Measurements from ENCODE around the gene IRAK3. TPM values are rescaled to one million over a fixed set of nuclear protein-coding genes. Genes with fewer than 3 reads are reported as not detected.

The IRAK3 gene
- total RNA-seq, 1 experiment from 2014 or later = 0.44 TPM

- no peak overlapping the region for H4K91ac ChIP-seq (ENCODE audit: insufficient read length, low read depth, low read length)
- H3K79me1 ChIP-seq (ENCODE audit: insufficient read depth, low read depth, low read length, poor library complexity, severe bottlenecking) = no peaks in the 10 kb centered on the region
- no peak overlapping the region for H2BK20ac ChIP-seq (ENCODE audit: low read depth, low read length, poor library complexity, severe bottlenecking)
- Mint-ChIP-seq H3K4me1 (peaks cover 11 to 13% of the 10 kb centered on the region in 2 experiments), H3K27ac (no peak overlapping the region), H3K4me3 (no peak overlapping the region), H3K9me3 (peaks cover 5 to 6% of the 10 kb centered on the region in 2 experiments), H3K27me3 (ENCODE audit: low read depth) (no peaks in the 10 kb centered on the region; the same call in none of the 2 replicates), H3K36me3 (ENCODE audit: insufficient read depth in 1 of 3, low read depth in 3 of 3) (peaks cover 0 to 7% (median 6%) of the 10 kb centered on the region in 3 experiments; a peak in 5 of 7 replicates)
- H3K23me2 ChIP-seq (ENCODE audit: insufficient read length, low read depth, low read length, poor library complexity, severe bottlenecking) = no peaks in the 10 kb centered on the region
- H3K4me2 ChIP-seq (ENCODE audit: insufficient read depth, insufficient read length, low read length) = no peak overlapping the region
- no peak overlapping the region for H3K4ac ChIP-seq (ENCODE audit: low read depth, low read length)
- no peak for TF ChIP-seq CTCF (conservative IDR thresholded peaks at IDR 0.05)
- no peak overlapping the region for H3K23ac ChIP-seq (ENCODE audit: insufficient read length, low read depth, low read length)
- H3K27ac ChIP-seq (ENCODE audit: insufficient read length, low read depth, low read length) = no peak overlapping the region
- H3K9ac ChIP-seq (ENCODE audit: extremely low read depth, insufficient read length, low read length) = no peak overlapping the region
- H3K14ac ChIP-seq (ENCODE audit: insufficient read depth, low read length) = no peak overlapping the region
- no peak overlapping the region for H2BK15ac ChIP-seq (ENCODE audit: low read depth, low read length)
- H4K20me1 ChIP-seq (ENCODE audit: control insufficient read depth, insufficient read depth, insufficient read length) = no peaks in the 10 kb centered on the region
- no peak overlapping the region for H4K5ac ChIP-seq (ENCODE audit: insufficient read length, low read depth, low read length)
- no peaks in the 10 kb centered on the region for H3K27me3 ChIP-seq (ENCODE audit: insufficient read depth, low read length)
- H2AK5ac ChIP-seq (ENCODE audit: insufficient read length, low read length) = no peak overlapping the region
- no peak overlapping the region for H3K56ac ChIP-seq (ENCODE audit: insufficient read length, low read depth, low read length)
- H4K8ac ChIP-seq (replicated peaks; ENCODE audit: insufficient read length, low read depth, low read length) = no peak overlapping the region
- peaks cover 3% of the 10 kb centered on the region; the same call in 1 of the 2 replicates for H3K4me1 ChIP-seq (ENCODE audit: insufficient read depth, low read length)
- no peak for DNase-seq
- H3T11ph ChIP-seq (ENCODE audit: low read length) = no peak overlapping the region
- H3K18ac ChIP-seq (ENCODE audit: insufficient read length, low read depth, low read length) = no peak overlapping the region
- H2BK120ac ChIP-seq (ENCODE audit: low read depth, low read length, poor library complexity, severe bottlenecking) = no peak overlapping the region
- no peak overlapping the region for H2BK12ac ChIP-seq (ENCODE audit: insufficient read length, low read depth, low read length)
- H3K9me3 ChIP-seq (ENCODE audit: control insufficient read depth, low read depth, low read length) = no peaks in the 10 kb centered on the region
- no CpG with 5 or more reads among the region's 3 CpGs for WGBS (ENCODE audit: extremely low coverage, insufficient read length, low lambda C conversion rate)
- no peaks in the 10 kb centered on the region for H3K79me2 ChIP-seq (ENCODE audit: insufficient read depth, low read length)
- no peak overlapping the region for H2AFZ ChIP-seq (ENCODE audit: low read length)
- no peak overlapping the region for H2BK5ac ChIP-seq (ENCODE audit: insufficient read length, low read length)
Observed at GRCh38 chr12:66199141-66199540, 10.1 kb downstream of the IRAK3 start.
